HCT116 (cell line): ENCODE results near the gene ARHGAP18. TPM values are rescaled to one million over a fixed set of nuclear protein-coding genes. Genes with fewer than 3 reads are reported as not detected.

Experiments
- ATAC-seq: fragments of 200-7000 bp; cut with Tn5 transposase; 2 replicates; pipeline ENCODE4 v1.9.1; 2020; ENCODE audit warnings: mild to moderate bottlenecking, moderate library complexity
- BruUV-seq: library from RNA; stranded (reverse); fragments of 400-500 nt; replicated peaks from 2 replicates; lab custom pipeline; 2021; lab: Mats Ljungman, UMichigan
- CTCF ChIA-PET: fragments of 300-600 bp; sonication (Branson Sonifier 250); formaldehyde crosslinking; loops from one replicate; lab custom pipeline; 2021; ENCODE audit warnings: antibody characterized with exemption; lab: Charles Lee
- POLR2A ChIA-PET: fragments of 300-600, 350-600 bp; sonication (Branson Sonifier 250); formaldehyde crosslinking; loops from one replicate; lab custom pipeline; 2021; ENCODE audit warnings: antibody characterized with exemption; lab: Charles Lee
- RAD21 ChIA-PET, 2 experiments: fragments of 300-600 bp; sonication (Branson Sonifier 250); formaldehyde crosslinking; loops; one replicate each; lab custom pipeline; 2023; ENCODE audit warnings: low total read pairs in 2 of 2; ENCODE audit not compliant: uncharacterized antibody in 2 of 2, unreplicated experiment in 2 of 2, low non-redundant PET in 1 of 2; lab: Charles Lee
- DNase-seq: peaks from one replicate; pipeline ENCODE4 v3.0.0-alpha.2; 2010; ENCODE audit warnings: low read depth, low spot score
- H2AFZ ChIP-seq: fragments of 200-600 bp; shearing (Covaris generic), sonication (generic); 2 replicates; pipeline ENCODE4 v1.6.1; 2017; ENCODE audit warnings: low read depth, mixed run types, mixed read lengths, antibody characterized with exemption, low read length; ENCODE audit not compliant: poor library complexity, severe bottlenecking
- H3K27ac ChIP-seq: 2 replicates; pipeline ENCODE4 v1.5.1; 2012; ENCODE audit warnings: low read depth, low read length
- H3K27me3 ChIP-seq: fragments of 200-600 bp; sonication (generic); 2 replicates; pipeline ENCODE4 v1.6.1; 2016; ENCODE audit warnings: mixed run types, low read length, mixed read lengths; ENCODE audit not compliant: insufficient read depth
- H3K36me3 ChIP-seq, 2 experiments: fragments of 200-500 bp in 1 of 2; fragments of 200-600 bp in 1 of 2; sonication (Bioruptor generic) in 1 of 2; sonication (generic) in 1 of 2; 2 replicates each; pipeline versions ENCODE4 v1.5.1 to v1.6.1; 2014 to 2016; ENCODE audit warnings: low read length in 2 of 2, inconsistent platforms in 1 of 2, mixed read lengths in 1 of 2, mixed run types in 1 of 2; ENCODE audit not compliant: insufficient read depth in 2 of 2, control insufficient read depth in 1 of 2
- H3K4me1 ChIP-seq, 2 experiments: fragments of 200-600 bp in 1 of 2; sonication (generic) in 1 of 2; 2 replicates each; pipeline versions ENCODE4 v1.5.1 to v1.6.1; 2012 to 2017; ENCODE audit warnings: low read length in 2 of 2, inconsistent platforms in 1 of 2, mild to moderate bottlenecking in 1 of 2, mixed read lengths in 1 of 2, mixed run types in 1 of 2, moderate library complexity in 1 of 2; ENCODE audit not compliant: insufficient read depth in 2 of 2, control insufficient read depth in 1 of 2
- H3K4me2 ChIP-seq: fragments of 200-600 bp; sonication (generic); 2 replicates; pipeline ENCODE4 v1.6.1; 2017; ENCODE audit warnings: mixed run types, low read length, mixed read lengths
- H3K4me3 ChIP-seq, 2 experiments: fragments of 200-600 bp in 1 of 2; sonication (generic) in 1 of 2; replicated peaks in 1 of 2; 2 replicates each; pipeline ENCODE4 v1.5.1; 2011 to 2016; ENCODE audit warnings: low read length in 2 of 2, control low read depth in 1 of 2, low read depth in 1 of 2, mild to moderate bottlenecking in 1 of 2, mixed read lengths in 1 of 2, mixed run types in 1 of 2
- H3K79me2 ChIP-seq: fragments of 200-600 bp; sonication (generic); 2 replicates; pipeline ENCODE4 v1.6.1; 2017; ENCODE audit warnings: mild to moderate bottlenecking, mixed run types, low read length, moderate library complexity, mixed read lengths; ENCODE audit not compliant: insufficient read depth
- H3K9ac ChIP-seq: fragments of 200-600 bp; sonication (generic); 2 replicates; pipeline ENCODE4 v1.6.1; 2016; ENCODE audit warnings: low read length, mixed read lengths
- H3K9me2 ChIP-seq: fragments of 200-600 bp; sonication (generic), shearing (Covaris generic); 2 replicates; pipeline ENCODE4 v1.6.1; 2017; ENCODE audit warnings: mixed run types, mild to moderate bottlenecking, moderate library complexity; ENCODE audit not compliant: insufficient read depth
- H3K9me3 ChIP-seq, 2 experiments: fragments of 200-500 bp in 1 of 2; fragments of 200-600 bp in 1 of 2; sonication (Bioruptor generic) in 1 of 2; sonication (generic) in 1 of 2; 2 replicates each; pipeline ENCODE4 v1.6.1; 2014 to 2017; ENCODE audit warnings: low read length in 2 of 2, mixed read lengths in 2 of 2, inconsistent platforms in 1 of 2, low read depth in 1 of 2, mild to moderate bottlenecking in 1 of 2, mixed run types in 1 of 2, moderate library complexity in 1 of 2; ENCODE audit not compliant: control insufficient read depth in 1 of 2, insufficient read depth in 1 of 2
- H4K20me1 ChIP-seq: fragments of 200-600 bp; sonication (generic), shearing (Covaris generic); 2 replicates; pipeline ENCODE4 v1.6.1; 2017; ENCODE audit warnings: mixed run types, mild to moderate bottlenecking, moderate library complexity; ENCODE audit not compliant: insufficient read depth
- CBX3 ChIP-seq: IDR thresholded peaks from 2 replicates; pipeline ENCODE4 v1.6.1; 2012; ENCODE audit warnings: low read depth
- CEBPB ChIP-seq: IDR thresholded peaks from 2 replicates; pipeline ENCODE4 v1.6.1; 2012; ENCODE audit warnings: low read depth
- EGR1 ChIP-seq: IDR thresholded peaks from 2 replicates; pipeline ENCODE4 v1.6.1; 2012; ENCODE audit warnings: low read depth
- ELF1 ChIP-seq: IDR thresholded peaks from 2 replicates; pipeline ENCODE4 v1.6.1; 2012; ENCODE audit warnings: low read depth, borderline replicate concordance
- EZH2 ChIP-seq: fragments of 200-600 bp; sonication (generic); IDR thresholded peaks from 2 replicates; pipeline ENCODE4 v1.6.1; 2017; ENCODE audit warnings: antibody characterized with exemption, mixed run types
- EZH2phosphoT487 ChIP-seq: fragments of 200-600 bp; IDR thresholded peaks from 2 replicates; pipeline ENCODE4 v1.6.1; 2018; ENCODE audit warnings: antibody characterized with exemption, borderline replicate concordance
- FOSL1 ChIP-seq: IDR thresholded peaks from 2 replicates; pipeline ENCODE4 v1.6.1; 2012; ENCODE audit warnings: low read depth
- JUND ChIP-seq: IDR thresholded peaks from 2 replicates; pipeline ENCODE4 v1.6.1; 2012
- POLR2A ChIP-seq: IDR thresholded peaks from 2 replicates; pipeline ENCODE4 v1.7.0; 2011; ENCODE audit warnings: borderline replicate concordance; ENCODE audit not compliant: insufficient read depth, insufficient read length; ENCODE audit errors: extremely low read depth
- RAD21 ChIP-seq: IDR thresholded peaks from 2 replicates; pipeline ENCODE4 v1.6.1; 2012; ENCODE audit warnings: low read depth, mild to moderate bottlenecking
- SIN3A ChIP-seq: IDR thresholded peaks from 2 replicates; pipeline ENCODE4 v1.6.1; 2012; ENCODE audit warnings: low read depth
- SP1 ChIP-seq: IDR thresholded peaks from 2 replicates; pipeline ENCODE4 v1.6.1; 2012; ENCODE audit warnings: low read depth
- SRF ChIP-seq: IDR thresholded peaks from 2 replicates; pipeline ENCODE4 v1.6.1; 2012; ENCODE audit warnings: low read depth
- TCF7L2 ChIP-seq: IDR thresholded peaks from 2 replicates; pipeline ENCODE4 v1.7.0; 2011; ENCODE audit warnings: borderline replicate concordance, inconsistent platforms; ENCODE audit not compliant: insufficient read depth, insufficient read length; ENCODE audit errors: extremely low read depth
- YY1 ChIP-seq: IDR thresholded peaks from 2 replicates; pipeline ENCODE4 v1.6.1; 2011; ENCODE audit warnings: low read length, low read depth, moderate library complexity, mild to moderate bottlenecking; ENCODE audit not compliant: insufficient replicate concordance; ENCODE audit errors: extremely low read depth
- ZNF274 ChIP-seq: fragments of 200-500 bp; sonication (Bioruptor generic); IDR thresholded peaks from 2 replicates; pipeline ENCODE4 v1.6.1; 2014; ENCODE audit warnings: mild to moderate bottlenecking, low read depth, low read length, inconsistent platforms
- intact Hi-C: fragments of 100-400 bp; cut with micrococcal nuclease; formaldehyde crosslinking; loops from 2 replicates; pipeline ENCODE4 v1.10.0; 2022
- total RNA-seq: library from RNA; stranded (reverse); gene quantifications from one replicate; pipeline ENCODE4 v1.2.1, GENCODE V29; 2021; ENCODE audit not compliant: unreplicated experiment
- TF ChIP-seq, protein P1 (sequence below): IDR thresholded peaks from 2 replicates; pipeline ENCODE4 v1.6.1; 2012
- TF ChIP-seq, protein P2 (sequence below): IDR thresholded peaks from 2 replicates; pipeline ENCODE4 v1.6.1; 2011; ENCODE audit warnings: mild to moderate bottlenecking, low read length, moderate library complexity; ENCODE audit not compliant: insufficient replicate concordance; ENCODE audit errors: extremely low read depth
- TF ChIP-seq, protein P3 (sequence below), 3 experiments: fragments of 200-600 bp in 1 of 3; sonication (generic) in 1 of 3; IDR thresholded peaks in 2 of 3; conservative IDR thresholded peaks in 1 of 3; 2 replicates each; pipeline ENCODE4 v1.5.1; 2012 to 2017; ENCODE audit warnings: low read depth in 2 of 3, low read length in 2 of 3, antibody characterized with exemption in 1 of 3, borderline replicate concordance in 1 of 3, control low read depth in 1 of 3, mild to moderate bottlenecking in 1 of 3, mixed read lengths in 1 of 3, mixed run types in 1 of 3, moderate library complexity in 1 of 3; ENCODE audit not compliant: insufficient read depth in 1 of 3

Gene ARHGAP18
- total RNA-seq, 1 experiment from 2014 or later: 70.3 TPM

DNA sequence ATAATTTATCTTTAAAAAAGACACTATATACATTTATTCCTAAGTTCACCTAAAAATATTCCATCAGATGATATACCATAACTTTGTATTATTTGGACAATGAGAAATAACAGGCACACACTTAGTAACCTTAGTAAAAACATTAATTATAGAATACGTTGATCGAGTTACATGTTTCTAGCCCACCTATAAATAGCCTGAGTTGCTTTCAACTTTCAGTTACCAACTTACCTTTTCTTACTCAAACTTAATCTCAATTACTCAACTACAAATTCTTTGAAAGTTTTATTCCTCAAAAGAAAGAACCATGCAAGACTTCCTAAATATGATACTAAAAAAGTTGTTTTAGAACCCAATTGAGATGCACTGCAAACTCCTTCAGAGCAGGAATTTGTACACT, 12.2 kb downstream of the ARHGAP18 start:
- CTCF ChIA-PET: no interaction called here

More for the DNA sequence above, 12.2 kb downstream of the ARHGAP18 start:
- intact Hi-C loops: no loop called here
- TF ChIP-seq, protein P1, sequence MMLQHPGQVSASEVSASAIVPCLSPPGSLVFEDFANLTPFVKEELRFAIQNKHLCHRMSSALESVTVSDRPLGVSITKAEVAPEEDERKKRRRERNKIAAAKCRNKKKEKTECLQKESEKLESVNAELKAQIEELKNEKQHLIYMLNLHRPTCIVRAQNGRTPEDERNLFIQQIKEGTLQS: no peak
- TF ChIP-seq EGR1 (no peak), TCF7L2 (no peak), SIN3A (no peak), CBX3 (no peak), SRF (no peak), JUND (no peak), YY1 (no peak), EZH2phosphoT487 (no peak), ZNF274 (no peak), CEBPB (no peak), POLR2A (no peak), FOSL1 (no peak), ELF1 (no peak), RAD21 (no peak), EZH2 (no peak), SP1 (no peak)
- TF ChIP-seq, protein P2, sequence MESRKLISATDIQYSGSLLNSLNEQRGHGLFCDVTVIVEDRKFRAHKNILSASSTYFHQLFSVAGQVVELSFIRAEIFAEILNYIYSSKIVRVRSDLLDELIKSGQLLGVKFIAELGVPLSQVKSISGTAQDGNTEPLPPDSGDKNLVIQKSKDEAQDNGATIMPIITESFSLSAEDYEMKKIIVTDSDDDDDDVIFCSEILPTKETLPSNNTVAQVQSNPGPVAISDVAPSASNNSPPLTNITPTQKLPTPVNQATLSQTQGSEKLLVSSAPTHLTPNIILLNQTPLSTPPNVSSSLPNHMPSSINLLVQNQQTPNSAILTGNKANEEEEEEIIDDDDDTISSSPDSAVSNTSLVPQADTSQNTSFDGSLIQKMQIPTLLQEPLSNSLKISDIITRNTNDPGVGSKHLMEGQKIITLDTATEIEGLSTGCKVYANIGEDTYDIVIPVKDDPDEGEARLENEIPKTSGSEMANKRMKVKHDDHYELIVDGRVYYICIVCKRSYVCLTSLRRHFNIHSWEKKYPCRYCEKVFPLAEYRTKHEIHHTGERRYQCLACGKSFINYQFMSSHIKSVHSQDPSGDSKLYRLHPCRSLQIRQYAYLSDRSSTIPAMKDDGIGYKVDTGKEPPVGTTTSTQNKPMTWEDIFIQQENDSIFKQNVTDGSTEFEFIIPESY: no peak
- TF ChIP-seq, protein P3, sequence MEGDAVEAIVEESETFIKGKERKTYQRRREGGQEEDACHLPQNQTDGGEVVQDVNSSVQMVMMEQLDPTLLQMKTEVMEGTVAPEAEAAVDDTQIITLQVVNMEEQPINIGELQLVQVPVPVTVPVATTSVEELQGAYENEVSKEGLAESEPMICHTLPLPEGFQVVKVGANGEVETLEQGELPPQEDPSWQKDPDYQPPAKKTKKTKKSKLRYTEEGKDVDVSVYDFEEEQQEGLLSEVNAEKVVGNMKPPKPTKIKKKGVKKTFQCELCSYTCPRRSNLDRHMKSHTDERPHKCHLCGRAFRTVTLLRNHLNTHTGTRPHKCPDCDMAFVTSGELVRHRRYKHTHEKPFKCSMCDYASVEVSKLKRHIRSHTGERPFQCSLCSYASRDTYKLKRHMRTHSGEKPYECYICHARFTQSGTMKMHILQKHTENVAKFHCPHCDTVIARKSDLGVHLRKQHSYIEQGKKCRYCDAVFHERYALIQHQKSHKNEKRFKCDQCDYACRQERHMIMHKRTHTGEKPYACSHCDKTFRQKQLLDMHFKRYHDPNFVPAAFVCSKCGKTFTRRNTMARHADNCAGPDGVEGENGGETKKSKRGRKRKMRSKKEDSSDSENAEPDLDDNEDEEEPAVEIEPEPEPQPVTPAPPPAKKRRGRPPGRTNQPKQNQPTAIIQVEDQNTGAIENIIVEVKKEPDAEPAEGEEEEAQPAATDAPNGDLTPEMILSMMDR (IDR thresholded peaks at IDR 0.05 in 2 of 3, conservative IDR thresholded peaks at IDR 0.05 in 1 of 3; ENCODE audit: borderline replicate concordance in 1 of 3, insufficient read depth in 1 of 3, low read depth in 2 of 3, low read length in 2 of 3): no peak
- TF ChIP-seq, all 23 proteins: peak for 0
- ChIA-PET POLR2A (interaction anchor here (1.7 kb wide), 1 partner anchor 12 kb away, joined by 6 read pairs; the partner anchor contains the start of gene ARHGAP18), RAD21 (no interaction called here)
- Histone ChIP-seq H3K4me2 (no peak overlapping the region), H3K36me3 (no peaks in the 10 kb centered on the region), H3K79me2 (peaks cover 100% of the 10 kb centered on the region), H3K9me2 (no peaks in the 10 kb centered on the region), H3K27ac (peak overlapping the region; percentile 20; the same call in 1 of the 2 replicates), H4K20me1 (no peaks in the 10 kb centered on the region), H3K4me3 (no peak overlapping the region), H3K27me3 (no peaks in the 10 kb centered on the region), H3K9me3 (no peaks in the 10 kb centered on the region), H3K9ac (no peak overlapping the region), H2AFZ (no peak overlapping the region), H3K4me1 (peaks cover 84 to 85% of the 10 kb centered on the region in 2 experiments)
- BruUV-seq: no TSS peak
- ATAC-seq (no peak), DNase-seq (no peak)
